Type B pancreatic cell (in vitro differentiated cells): ENCODE results near the gene ATP6V1A. TPM values are rescaled to one million over a fixed set of nuclear protein-coding genes. Genes with fewer than 3 reads are reported as not detected.

ENCODE experiments used
- DNase-seq: peaks from one replicate; pipeline ENCODE4 v3.0.0; 2021; ENCODE audit warnings: mixed read lengths; ENCODE audit not compliant: unreplicated experiment; ENCODE audit errors: extremely low spot score
- H3K27ac Mint-ChIP-seq: 2 replicates; pipeline ENCODE4 v1.8.0; 2021; ENCODE audit warnings: mild to moderate bottlenecking, mixed read lengths
- H3K27me3 Mint-ChIP-seq: 2 replicates; pipeline ENCODE4 v1.8.0; 2021; ENCODE audit warnings: mixed read lengths
- H3K36me3 Mint-ChIP-seq: 2 replicates; pipeline ENCODE4 v1.8.0; 2021; ENCODE audit warnings: mixed read lengths
- H3K4me1 Mint-ChIP-seq: one replicate; pipeline ENCODE4 v1.8.0; 2021; ENCODE audit warnings: mixed read lengths; ENCODE audit not compliant: unreplicated experiment
- H3K4me3 Mint-ChIP-seq: 2 replicates; pipeline ENCODE4 v1.8.0; 2021; ENCODE audit warnings: mild to moderate bottlenecking, mixed read lengths
- H3K9me3 Mint-ChIP-seq: 2 replicates; pipeline ENCODE4 v1.8.0; 2021; ENCODE audit warnings: mixed read lengths
- CTCF ChIP-seq: fragments of 200-600 bp; sonication (generic); conservative IDR thresholded peaks from 2 replicates; pipeline ENCODE4 v1.5.0; 2021; ENCODE audit warnings: antibody characterized with exemption, mild to moderate bottlenecking
- total RNA-seq: library from RNA; stranded (reverse); gene quantifications from 2 replicates; pipeline ENCODE4 v1.2.1, GENCODE V29; 2021; ENCODE audit warnings: low replicate concordance

Gene ATP6V1A
- total RNA-seq, 1 donor from 2014 or later, result 71.5 TPM

GRCh38 chr3:113712129-113712528, 34.7 kb upstream of the ATP6V1A start:
- Mint-ChIP-seq H3K27ac (no peak overlapping the region), H3K36me3 (peaks cover 4% of the 10 kb centered on the region)
- no peak for DNase-seq

GRCh38 chr3:113714702-113715101, 32.1 kb upstream of the ATP6V1A start:
- Mint-ChIP-seq H3K27ac (no peak overlapping the region), H3K4me3 (no peak overlapping the region), H3K36me3 (peaks cover 17% of the 10 kb centered on the region), H3K9me3 (no peaks in the 10 kb centered on the region), H3K27me3 (no peaks in the 10 kb centered on the region), H3K4me1 (no peaks in the 10 kb centered on the region)
- no peak for DNase-seq
- TF ChIP-seq CTCF, result no peak

More at GRCh38 chr3:113712129-113712528, 34.7 kb upstream of the ATP6V1A start:
- Mint-ChIP-seq H3K4me3 (no peak overlapping the region), H3K4me1 (no peaks in the 10 kb centered on the region), H3K9me3 (no peaks in the 10 kb centered on the region), H3K27me3 (no peaks in the 10 kb centered on the region)
- no peak for TF ChIP-seq CTCF

GRCh38 chr3:113717308-113717707, 29.5 kb upstream of the ATP6V1A start:
- DNase-seq, result no peak
- H3K4me1 Mint-ChIP-seq, result no peaks in the 10 kb centered on the region
- H3K9me3 Mint-ChIP-seq, result no peaks in the 10 kb centered on the region
- TF ChIP-seq CTCF, result no peak
- peaks cover 27% of the 10 kb centered on the region for H3K36me3 Mint-ChIP-seq
- H3K27ac Mint-ChIP-seq, result no peak overlapping the region
- H3K27me3 Mint-ChIP-seq, result no peaks in the 10 kb centered on the region
- no peak overlapping the region for H3K4me3 Mint-ChIP-seq

- peaks cover 30% of the 10 kb centered on the region for H3K36me3 Mint-ChIP-seq
Observed at GRCh38 chr3:113717818-113718217, 29.0 kb upstream of the ATP6V1A start.

GRCh38 chr3:113719294-113719693, 27.5 kb upstream of the ATP6V1A start:
- Mint-ChIP-seq H3K27me3 (no peaks in the 10 kb centered on the region), H3K9me3 (no peaks in the 10 kb centered on the region), H3K27ac (no peak overlapping the region), H3K4me1 (no peaks in the 10 kb centered on the region), H3K36me3 (peaks cover 33% of the 10 kb centered on the region), H3K4me3 (no peak overlapping the region)
- DNase-seq, result no peak
- no peak for TF ChIP-seq CTCF

More at GRCh38 chr3:113717818-113718217, 29.0 kb upstream of the ATP6V1A start:
- no peaks in the 10 kb centered on the region for H3K9me3 Mint-ChIP-seq
- no peaks in the 10 kb centered on the region for H3K4me1 Mint-ChIP-seq
- no peak for DNase-seq
- TF ChIP-seq CTCF, result no peak
- no peak overlapping the region for H3K4me3 Mint-ChIP-seq
- no peaks in the 10 kb centered on the region for H3K27me3 Mint-ChIP-seq
- H3K27ac Mint-ChIP-seq, result no peak overlapping the region

- H3K27me3 Mint-ChIP-seq, result no peaks in the 10 kb centered on the region
- H3K4me3 Mint-ChIP-seq, result no peak overlapping the region
- H3K36me3 Mint-ChIP-seq, result peaks cover 35% of the 10 kb centered on the region
- H3K27ac Mint-ChIP-seq, result no peak overlapping the region
- no peak for DNase-seq
- TF ChIP-seq CTCF, result no peak
- no peaks in the 10 kb centered on the region for H3K4me1 Mint-ChIP-seq
- no peaks in the 10 kb centered on the region for H3K9me3 Mint-ChIP-seq
Observed at GRCh38 chr3:113719758-113720157, 27.1 kb upstream of the ATP6V1A start.
